GM13976 (cell line): Measurements from ENCODE around the gene SPARC.

ENCODE experiments used
- DNase-seq: peaks from one replicate; pipeline ENCODE4 v3.0.0; 2012; ENCODE audit warnings: low spot score
- in situ Hi-C: fragments of 300-500 bp; cut with MboI; formaldehyde crosslinking; loops from one replicate; pipeline ENCODE4 v1.12.0; 2022; ENCODE audit warnings: low sequenced_read_pairs, mixed read lengths, inconsistent platforms; ENCODE audit not compliant: unreplicated experiment
- TF ChIP-seq, protein P1 (sequence below): IDR thresholded peaks from 2 replicates; pipeline ENCODE4 v1.5.1; 2012; ENCODE audit warnings: borderline replicate concordance, mild to moderate bottlenecking; ENCODE audit not compliant: insufficient read depth; ENCODE audit errors: extremely low read depth, missing control alignments, control extremely low read depth

The SPARC gene

DNA sequence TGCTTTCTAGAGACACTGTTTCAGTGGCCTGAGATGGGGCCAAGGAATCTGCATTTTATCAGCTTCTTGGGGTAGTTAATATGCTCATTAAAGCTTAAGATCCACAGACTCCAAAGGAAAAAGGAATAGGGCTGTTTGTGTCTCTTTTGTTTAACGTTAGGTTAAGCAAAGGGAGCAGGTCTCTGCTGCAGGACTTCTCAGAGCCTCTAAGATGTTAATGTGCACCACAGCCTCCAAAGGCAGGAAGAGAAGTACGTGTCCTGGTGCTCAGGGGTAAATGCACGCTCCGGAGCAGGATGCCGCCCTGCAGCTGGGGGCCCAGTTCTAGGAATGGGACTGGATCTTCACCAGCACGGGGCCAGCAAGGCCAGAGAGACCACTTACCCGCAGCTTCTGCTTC is 19.6 kb downstream of the SPARC start:
- TF ChIP-seq, protein P1, sequence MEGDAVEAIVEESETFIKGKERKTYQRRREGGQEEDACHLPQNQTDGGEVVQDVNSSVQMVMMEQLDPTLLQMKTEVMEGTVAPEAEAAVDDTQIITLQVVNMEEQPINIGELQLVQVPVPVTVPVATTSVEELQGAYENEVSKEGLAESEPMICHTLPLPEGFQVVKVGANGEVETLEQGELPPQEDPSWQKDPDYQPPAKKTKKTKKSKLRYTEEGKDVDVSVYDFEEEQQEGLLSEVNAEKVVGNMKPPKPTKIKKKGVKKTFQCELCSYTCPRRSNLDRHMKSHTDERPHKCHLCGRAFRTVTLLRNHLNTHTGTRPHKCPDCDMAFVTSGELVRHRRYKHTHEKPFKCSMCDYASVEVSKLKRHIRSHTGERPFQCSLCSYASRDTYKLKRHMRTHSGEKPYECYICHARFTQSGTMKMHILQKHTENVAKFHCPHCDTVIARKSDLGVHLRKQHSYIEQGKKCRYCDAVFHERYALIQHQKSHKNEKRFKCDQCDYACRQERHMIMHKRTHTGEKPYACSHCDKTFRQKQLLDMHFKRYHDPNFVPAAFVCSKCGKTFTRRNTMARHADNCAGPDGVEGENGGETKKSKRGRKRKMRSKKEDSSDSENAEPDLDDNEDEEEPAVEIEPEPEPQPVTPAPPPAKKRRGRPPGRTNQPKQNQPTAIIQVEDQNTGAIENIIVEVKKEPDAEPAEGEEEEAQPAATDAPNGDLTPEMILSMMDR: no peak
- in situ Hi-C loops: loop anchor here (10.0 kb wide), 1 partner anchor 48 kb away; no protein-coding TSS in a partner anchor
- no peak for DNase-seq

DNA sequence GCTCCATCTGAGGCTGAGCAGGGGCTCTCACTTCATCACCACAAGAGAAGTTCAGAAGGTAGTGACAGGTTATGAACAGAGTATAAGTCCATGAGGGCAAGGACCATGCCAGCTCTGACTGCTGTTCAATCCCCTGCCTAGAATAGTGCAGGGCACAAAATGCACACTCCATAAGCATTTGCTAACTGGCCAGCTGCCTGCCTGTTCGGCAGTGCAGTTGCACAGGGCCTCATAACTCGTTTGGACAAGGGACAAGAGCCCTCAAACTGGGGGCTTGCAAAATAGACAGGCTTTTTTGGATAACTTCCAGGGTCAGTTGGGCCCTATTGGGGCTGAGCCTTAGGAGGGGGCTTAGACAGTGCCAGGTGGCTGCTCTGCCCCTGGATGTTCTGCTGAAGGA is 21.1 kb downstream of the SPARC start:
- TF ChIP-seq, protein P1: no peak
- no peak for DNase-seq

DNA sequence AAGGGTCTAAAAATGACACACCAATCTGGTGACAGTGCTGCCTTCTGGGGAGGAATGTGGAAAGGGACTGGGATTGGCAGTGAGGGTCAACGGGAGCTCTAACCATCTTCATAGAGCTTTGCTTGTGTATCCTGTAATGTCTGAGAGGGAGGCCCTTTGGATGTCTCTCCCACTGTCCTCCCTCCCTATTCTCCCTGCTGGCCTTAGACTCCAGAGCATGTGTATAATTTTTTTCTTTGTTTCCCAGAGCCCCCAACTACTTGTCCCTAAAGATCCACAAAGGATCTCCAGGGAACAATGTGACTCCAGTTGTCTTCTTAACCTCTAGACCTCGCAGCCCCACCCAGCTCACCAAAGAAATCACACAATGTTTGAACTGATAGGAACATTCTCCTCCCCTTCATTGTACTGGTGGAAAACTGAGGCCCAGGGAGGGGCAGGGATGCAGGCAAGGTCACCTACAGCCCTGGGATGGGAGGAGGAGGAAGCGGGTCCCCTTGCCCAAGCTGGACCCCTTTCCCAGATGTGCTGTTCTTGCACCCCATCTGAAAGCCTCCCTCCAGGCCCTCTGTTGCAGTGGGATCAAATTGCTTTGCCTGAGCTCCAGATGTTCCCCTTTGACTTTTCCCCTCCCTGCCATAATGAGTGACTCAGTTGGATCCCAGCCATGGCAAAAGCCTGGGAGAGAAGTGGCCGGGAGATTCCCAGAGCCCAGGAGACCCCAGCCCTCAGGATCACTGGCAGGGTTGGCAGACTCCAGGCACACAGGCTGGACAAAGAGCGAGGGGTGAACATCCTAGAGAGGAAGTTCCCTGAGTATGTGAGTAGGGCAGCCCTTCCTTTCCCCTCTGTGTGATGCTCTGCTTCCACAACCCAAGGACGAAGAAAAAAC is 21.8 kb downstream of the SPARC start:
- TF ChIP-seq, protein P1: no peak
- no peak for DNase-seq
- in situ Hi-C loops: loop anchor here (5.0 to 10.0 kb wide), 2 partner anchors 50 to 77 kb away; no protein-coding TSS in a partner anchor

More for the DNA sequence above, 21.1 kb downstream of the SPARC start:
- in situ Hi-C loops: loop anchor here (10.0 kb wide), 1 partner anchor 49 kb away; no protein-coding TSS in a partner anchor

DNA sequence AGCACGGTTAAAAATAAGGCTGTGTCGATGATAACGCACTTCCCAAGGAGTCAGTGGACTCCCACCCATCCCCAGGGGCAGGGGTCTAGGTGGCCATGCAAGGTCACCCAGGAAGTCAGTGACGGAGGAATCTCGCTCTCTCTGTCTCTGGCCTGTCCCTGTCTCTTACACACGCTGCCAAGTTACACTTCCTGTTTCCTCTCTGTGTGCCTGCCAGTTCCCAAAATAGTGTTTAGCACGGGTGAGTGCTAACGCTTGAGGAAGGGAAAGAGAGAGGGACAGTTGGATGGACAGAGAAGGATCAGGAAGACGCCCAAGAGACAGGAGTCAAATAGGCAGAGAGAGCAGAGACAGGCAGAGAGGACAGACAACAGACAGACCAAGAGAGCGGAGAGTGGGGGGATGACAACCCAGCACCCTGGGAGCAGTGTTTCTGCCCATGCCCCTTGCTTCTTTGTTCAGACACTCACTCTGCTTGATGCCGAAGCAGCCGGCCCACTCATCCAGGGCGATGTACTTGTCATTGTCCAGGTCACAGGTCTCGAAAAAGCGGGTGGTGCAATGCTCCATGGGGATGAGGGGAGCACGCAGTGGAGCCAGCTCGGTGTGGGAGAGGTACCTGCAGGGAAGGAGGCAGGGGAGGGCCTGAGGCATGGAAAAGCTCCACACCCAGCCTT is 23.0 kb downstream of the SPARC start:
- no peak for DNase-seq
- in situ Hi-C loops: loop anchor here (5.0 to 10.0 kb wide), 2 partner anchors 51 to 79 kb away; no protein-coding TSS in a partner anchor
- TF ChIP-seq, protein P1: no peak

DNA sequence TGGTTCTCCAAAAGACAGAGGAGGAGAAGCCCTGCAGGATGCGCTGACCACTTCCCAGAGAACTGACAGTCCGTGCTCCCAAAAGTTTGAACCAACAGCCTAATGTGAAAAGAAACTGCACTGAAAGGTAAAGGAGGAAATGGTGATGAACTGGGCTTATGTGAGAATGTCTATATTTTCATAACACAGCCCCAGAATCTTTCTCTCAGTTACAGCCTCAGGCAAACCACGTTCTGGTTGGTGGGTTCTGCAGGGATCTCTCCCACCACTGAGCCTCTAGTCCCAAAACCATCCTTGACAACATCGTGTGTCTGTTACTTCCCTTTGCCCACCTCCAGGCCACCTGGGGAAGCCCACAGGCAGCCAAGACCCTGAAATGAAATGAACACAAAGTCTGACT is 23.9 kb downstream of the SPARC start:
- in situ Hi-C loops: loop anchor here (5.0 to 10.0 kb wide), 2 partner anchors 52 to 79 kb away; no protein-coding TSS in a partner anchor
- TF ChIP-seq, protein P1: no peak
- no peak for DNase-seq

DNA sequence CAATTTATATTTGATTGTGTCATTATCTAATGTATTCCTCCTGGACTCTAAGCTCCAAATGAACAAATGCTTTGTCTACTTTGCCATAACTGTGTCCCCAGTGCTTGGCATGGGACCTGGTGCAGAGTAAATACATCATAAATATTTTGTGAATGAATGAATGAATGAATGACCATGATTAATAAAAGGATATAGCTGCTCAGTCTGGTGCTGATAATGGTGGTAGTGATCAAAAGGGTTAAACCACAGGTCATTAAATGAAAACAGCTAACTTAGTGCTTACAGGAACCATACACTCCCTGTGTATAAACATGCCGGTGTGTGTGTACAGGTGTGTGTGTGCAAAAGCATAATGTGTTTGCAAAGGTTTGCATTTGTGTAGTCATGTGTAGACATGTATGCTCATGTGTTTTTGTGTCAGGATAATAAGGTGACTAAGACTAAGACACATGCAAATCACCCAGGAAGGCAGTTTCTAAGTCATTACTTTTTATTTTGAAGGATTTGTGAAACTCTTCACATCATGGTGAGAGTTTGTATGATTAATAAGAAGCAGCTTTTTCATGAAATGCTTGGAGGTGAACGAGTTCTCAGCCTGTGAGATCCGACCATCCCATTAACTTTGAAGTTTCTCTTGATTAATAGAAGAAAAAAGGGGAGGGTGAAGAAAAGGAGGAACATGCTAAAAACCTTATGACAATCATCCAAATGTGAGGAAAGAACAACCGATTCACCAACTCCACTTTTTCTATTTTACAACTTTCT is 24.6 kb downstream of the SPARC start:
- DNase-seq: no peak
- TF ChIP-seq, protein P1: no peak
- in situ Hi-C loops: loop anchor here (5.0 to 10.0 kb wide), 2 partner anchors 53 to 80 kb away; no protein-coding TSS in a partner anchor
